ENCODE data around the gene PDE4B.

PDE4B gene

DNA sequence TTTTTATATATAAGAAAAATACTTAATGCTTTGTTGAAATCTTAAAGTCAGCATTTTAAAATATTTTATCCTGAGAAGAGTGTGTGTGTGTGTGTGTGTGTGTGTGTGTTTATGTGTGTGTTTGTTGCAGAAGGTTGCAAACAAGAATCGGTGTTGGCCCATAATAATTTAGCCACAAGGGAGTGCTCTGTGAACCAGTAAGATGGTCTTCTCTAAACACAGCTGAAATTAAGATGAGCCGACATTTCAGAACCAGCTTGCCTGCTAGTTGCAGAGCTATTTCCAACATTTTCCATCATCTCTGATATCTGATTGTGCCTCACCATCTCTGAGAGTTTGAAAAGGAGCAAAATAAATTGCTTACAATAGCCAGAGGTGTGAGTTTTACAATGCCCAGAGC, 582.4 kb downstream of the PDE4B start:
- no peak for DNase-seq (ENCODE audit: low read depth in 2 of 3, low spot score in 1 of 3)

DNA sequence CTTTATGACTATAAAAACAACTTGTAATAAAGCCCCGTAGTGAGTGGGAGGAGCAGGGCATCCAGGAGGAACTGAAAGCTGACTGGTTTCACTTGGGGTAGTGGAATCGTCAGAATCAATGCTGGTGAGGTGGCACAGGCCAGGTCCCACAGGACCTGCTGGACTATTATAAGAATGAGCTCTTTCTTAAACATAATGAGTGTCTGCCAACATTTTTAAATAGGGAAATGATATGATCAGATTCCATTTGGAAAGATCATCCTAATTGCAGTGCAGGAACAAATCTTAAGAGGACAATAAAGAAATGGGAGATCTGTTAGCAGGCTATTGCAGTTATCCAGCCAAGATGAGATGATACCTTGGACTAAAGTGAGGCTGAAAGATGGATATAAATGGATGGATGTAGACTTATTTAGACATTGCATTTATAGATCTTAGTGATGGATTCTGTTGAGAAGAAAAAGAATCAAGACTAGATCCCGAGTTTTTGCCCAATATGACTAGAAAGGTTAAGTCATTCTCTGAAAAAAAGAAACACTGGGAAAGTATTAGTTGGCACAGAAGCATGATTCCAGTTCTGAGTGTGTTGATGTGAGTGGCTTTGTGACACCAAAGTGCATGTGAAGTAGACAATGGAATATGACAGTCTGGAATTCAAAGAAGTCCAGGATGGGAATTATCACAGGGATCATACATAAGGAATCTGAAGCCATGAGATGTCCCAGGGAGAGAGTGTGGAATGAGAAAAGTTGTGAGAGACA, 587.9 kb downstream of the PDE4B start:
- peak in 1 of 3 donors; percentile 37 for DNase-seq (ENCODE audit: low read depth in 2 of 3, low spot score in 1 of 3)

DNA sequence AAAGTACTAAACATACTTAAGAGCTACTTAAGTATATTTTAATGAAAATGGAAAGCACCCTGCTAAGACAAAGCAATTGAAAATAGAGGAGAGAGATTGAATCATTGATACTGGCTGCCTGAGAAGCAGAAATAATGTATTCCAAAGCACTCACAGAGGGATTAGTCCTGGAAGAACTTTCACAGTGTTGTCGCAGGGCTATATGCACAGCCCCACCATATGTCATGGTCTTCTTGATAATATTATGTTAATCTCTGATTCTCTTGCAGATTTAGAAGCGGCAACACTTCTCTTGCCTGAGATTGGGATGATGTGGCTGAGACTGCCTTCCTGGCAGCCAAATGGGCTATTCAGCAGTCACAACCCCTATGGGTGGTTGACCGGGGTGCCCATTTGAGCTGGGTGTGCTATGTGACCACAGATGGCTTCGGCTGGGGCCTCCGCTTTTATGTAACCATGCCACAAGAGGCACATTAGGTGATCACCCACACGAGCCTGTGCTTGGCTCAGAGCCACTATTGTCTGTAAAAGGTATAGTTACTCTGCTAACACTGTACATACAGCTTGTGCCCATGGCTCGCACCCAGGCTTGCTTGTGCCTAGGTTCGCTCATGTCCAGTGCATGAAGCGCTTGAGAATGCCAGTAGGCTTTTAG, 589.1 kb downstream of the PDE4B start:
- DNase-seq (ENCODE audit: low read depth in 2 of 3, low spot score in 1 of 3) = no peak

DNA sequence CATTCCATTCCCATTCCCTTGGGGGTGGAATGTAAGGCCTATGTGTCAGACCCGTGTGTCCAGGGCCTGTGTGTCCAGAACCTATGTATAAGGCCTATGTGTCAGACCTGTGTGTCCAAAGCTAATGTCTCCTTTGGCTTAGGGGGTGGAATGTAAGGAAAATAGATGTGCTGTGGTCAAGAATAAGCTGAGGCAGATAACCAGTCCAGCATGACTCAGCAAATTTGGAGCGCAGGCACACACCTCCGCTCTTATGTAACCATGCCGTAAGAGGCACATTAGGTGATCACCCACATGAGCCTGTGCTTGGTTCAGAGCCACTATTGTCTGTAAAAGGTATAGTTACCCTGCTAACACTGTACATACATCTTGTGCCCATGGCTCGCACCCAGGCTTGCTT, 590.5 kb downstream of the PDE4B start:
- no peak for DNase-seq (ENCODE audit: low read depth in 2 of 3, low spot score in 1 of 3)

DNA sequence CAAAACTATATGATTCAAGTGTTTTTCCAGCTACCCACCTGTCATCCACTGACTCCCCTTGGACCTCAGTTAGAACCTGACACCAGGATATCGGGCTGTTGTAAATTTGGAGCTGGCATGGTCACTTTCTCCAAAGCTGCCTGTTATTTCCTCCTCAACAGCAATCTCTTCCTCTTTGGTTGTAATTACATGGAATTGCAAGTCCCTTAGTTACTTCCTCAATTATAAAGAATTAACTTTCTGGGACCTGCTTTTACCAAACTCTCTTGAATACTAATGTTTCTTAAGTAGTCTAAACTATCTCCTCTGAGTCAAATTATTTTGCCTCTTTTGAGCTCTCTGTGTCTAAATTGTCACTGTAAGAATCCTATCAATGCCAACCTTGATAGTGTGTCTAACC, 590.9 kb downstream of the PDE4B start:
- DNase-seq (ENCODE audit: low read depth in 2 of 3, low spot score in 1 of 3) = no peak

DNA sequence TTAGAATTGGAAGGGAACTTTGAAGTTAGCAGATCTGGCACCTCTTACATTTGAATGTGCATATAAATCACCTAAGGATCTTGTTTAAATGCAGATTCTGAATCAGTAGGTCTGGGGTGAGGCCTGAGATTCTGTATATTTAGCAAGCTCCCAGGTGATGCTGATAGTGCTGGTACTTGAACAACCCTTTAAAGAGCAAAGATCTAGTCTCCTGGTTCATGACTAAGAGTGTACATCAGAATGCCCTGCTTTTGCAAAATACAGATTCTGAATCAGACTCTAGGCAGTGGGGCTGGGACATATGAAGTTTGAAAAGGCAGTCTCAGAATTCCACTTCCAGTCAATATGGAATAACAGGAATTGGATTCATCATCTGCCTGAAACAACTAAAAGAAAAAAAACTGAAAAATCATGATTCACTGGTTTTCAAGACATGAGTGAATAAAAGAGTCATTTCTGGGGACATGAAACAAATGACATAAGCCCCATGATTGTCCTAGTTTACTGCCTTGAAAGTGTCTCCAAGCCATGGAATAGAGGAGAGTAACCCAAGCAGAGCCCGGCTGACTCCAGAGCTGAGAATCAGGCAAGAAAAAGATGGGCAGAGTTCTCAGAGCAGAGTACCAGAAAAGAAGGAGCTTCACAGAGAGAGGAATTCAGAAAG, 591.7 kb downstream of the PDE4B start:
- DNase-seq (ENCODE audit: low read depth in 2 of 3, low spot score in 1 of 3) = no peak

DNA sequence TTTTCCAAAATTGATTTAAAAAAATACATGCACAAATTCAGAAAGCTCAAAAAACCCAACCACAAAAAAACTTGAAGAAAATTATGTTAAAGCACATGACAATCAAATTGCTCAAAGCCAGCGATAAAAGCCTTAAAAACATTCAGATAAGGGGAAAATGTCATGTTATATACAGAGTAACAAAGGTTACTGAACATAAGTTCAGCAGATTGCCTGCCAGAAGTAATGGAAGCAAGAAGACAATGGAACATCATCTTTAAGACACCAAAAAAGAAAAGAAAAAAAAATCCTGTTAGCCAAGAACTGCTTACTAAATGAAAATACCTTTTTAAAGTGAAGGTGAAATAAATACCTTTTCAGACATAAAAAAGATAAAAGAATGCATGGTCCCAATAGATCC, 594.0 kb downstream of the PDE4B start:
- DNase-seq (ENCODE audit: low read depth in 2 of 3, low spot score in 1 of 3) = no peak

DNA sequence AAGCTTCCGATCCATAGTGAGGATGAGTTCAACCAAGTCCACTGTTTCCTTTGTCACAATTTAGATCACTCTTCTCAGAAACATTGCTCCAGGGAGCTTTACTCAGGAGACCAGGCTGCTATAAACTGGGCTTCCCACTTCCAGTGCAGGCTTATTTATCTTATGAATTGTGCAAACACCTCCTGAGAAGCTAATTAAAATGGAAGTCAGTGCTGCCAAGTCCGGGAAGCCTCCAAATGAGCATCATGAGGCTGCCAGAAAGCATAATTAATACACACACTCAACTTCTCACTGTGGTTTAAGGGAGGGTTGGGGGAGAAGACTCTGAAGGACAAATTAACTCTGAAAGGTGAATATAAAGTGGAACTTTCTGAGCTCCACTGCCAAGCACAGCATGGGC, 596.2 kb downstream of the PDE4B start:
- DNase-seq (ENCODE audit: low read depth in 2 of 3, low spot score in 1 of 3) = no peak

DNA sequence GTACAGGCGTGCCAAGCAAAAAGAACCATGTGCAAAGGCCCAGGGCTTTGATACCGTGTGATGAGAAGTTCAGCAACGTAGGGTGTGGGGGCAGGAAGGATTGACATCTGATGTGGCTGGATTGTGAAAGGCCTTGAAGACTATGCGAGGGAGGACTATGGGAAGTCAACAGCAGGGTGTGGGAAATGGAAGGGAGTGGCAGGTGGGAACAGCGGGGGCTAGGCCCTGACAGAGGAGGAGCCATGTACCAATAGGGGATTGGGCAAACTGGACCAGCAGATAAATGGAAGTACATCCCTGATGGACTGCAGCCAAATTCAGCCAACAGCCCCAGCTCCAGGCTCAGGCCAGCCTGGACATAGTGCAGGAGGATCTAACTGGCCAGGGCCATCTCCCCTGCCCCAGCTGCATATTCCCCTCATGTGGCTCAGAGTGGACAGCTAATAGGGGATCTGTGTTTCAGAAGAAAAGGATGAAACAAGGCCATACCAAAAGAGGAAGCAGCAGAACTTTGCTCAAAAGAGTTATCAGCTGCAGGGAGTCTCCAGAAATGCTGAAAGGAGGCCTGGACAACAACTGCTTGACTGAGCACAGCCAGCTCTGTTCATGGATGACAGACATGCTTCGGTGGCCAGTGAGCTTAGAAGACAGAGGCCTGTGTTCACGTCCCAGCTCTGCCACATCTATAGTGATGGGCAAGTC, 601.0 kb downstream of the PDE4B start:
- no peak for DNase-seq (ENCODE audit: low read depth in 2 of 3, low spot score in 1 of 3)

DNA sequence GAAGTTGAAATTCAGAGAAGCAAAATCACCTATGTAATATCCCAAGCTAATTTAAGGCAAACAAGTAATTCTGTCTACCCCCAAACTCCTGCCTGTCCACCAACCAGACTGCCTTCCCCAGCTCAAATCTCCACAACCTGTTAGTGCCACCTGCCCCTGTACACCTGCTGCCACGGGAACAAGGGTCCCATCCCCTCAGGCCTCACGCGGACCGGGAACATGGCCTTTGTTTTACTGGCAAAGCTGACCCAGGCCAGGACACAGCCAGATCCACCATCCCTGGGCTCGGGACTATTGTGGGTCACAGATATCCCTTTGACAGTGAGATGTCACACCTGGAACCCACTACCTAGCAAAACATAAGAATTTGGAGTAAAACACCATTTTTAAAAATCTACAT, 601.9 kb downstream of the PDE4B start:
- DNase-seq (ENCODE audit: low read depth in 2 of 3, low spot score in 1 of 3) = no peak

DNA sequence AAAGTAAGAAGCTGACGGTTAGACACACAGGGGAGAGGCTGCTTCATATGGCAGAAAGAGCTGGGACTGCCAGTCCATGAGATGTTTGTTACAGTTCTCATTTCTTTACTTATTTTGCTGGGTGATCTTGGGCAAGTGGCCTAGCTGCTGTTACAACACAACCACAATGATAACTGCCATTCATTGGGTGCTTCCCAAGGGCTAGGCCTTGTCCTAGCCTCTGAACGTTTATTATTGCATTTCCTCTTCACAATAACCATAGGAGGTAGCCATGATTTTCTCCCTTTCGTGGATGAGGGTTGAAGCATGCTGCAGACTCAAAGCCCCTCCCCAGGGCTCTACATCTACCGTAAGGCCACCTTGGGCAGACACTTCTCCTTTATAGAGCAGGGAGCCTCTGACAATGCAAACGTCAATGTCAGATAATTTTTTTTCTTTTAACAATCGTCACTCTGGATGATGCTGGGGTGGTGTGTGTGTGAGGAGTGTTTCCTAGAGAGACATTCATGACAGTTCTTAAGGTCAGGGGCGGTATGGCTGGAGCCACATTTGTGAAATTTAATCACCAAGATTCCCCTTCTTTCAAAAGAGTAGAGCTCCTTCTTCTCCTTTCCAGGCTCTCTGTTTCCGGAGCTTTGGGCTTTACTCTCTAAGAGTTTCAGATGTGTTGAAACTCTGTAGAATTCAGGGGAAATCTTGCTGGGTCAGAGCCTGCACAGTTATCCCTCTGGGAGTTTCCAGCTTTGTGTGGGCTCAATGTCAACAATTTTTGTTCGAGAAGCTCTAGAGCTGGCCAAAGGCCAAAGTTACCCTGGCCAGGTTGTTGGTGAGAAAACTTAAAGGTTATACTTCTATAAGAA, 602.7 kb downstream of the PDE4B start:
- DNase-seq (ENCODE audit: low read depth in 2 of 3, low spot score in 1 of 3) = no peak

DNA sequence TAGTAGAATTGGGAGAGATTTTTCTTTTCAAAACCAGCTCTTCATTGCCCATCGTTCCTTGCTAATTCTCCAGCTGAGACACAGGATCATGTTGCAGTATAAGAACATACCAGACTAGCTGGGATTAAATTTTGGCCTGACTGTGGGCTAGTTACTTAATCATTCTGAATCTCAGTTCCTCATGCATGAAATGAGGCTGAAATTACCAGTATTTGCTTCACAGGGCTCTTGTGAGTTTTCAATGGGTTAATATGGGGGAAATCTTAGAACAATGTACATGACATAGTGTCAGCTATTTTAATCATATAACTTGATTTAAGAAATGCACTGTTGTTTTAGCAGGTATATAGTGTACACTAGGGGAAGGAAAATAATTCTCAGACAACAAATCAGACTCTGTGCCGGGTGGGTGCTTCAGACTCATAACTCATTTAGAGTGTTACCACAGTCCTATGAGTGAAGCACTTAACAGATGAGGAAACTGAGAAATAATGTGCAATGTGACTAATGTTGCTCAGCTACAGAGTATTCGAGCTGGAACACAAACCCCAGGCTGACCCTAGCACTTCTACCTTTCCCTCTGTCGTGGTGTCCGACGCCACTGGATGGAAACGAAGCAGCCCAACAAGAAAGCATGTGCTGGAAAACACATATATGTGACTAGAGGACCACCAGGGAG, 603.7 kb downstream of the PDE4B start:
- DNase-seq (ENCODE audit: low read depth in 2 of 3, low spot score in 1 of 3) = no peak

DNA sequence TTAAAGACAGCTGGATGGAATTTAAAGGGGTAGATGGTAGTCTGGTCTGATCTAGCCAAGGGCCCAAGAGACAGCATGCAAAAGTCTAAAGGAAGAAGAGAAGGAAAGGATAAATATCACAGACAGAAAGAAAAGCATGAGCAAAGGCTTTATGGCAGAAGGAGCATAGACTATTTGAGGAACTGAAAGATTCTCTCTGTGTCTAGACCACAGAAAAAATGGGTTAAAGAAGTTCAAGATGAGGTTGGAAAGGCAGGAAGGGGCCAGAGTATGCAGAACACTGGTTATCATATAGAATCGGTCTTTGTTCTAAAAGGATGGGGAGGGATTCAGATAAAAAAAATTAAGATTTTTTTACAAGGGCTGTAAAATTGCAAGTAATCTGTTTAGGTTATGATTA, 604.5 kb downstream of the PDE4B start:
- DNase-seq (ENCODE audit: low read depth in 2 of 3, low spot score in 1 of 3) = no peak

DNA sequence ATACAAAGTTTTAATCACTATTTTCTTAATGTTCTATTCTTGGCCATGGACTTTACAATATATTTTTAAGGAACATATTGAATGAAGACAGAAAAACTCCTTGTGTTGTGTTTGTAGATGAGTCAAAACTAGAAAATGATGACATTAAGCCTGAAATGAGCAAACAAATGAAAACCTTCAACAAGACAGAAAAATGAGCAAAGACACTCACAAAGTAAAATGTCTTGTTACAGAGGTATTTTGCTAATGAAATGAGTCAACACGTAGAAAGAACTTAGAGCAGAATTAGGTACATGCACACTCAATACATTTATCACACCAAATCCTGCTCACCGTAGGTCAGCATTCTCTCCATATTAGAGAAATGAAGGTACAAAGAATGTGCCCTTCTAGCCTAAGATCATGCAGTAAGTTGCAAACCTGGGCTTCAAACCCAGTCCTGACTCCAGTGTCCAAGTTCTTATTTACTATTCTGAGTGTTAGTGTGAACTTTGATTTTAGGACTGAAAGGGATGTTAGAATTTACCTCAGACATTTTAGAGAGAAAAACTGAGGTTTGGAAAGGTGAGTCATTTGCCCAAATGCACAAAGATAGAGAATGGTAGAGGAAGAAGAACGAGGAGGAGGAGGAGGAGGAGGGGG, 607.3 kb downstream of the PDE4B start:
- DNase-seq (ENCODE audit: low read depth in 2 of 3, low spot score in 1 of 3) = no peak

DNA sequence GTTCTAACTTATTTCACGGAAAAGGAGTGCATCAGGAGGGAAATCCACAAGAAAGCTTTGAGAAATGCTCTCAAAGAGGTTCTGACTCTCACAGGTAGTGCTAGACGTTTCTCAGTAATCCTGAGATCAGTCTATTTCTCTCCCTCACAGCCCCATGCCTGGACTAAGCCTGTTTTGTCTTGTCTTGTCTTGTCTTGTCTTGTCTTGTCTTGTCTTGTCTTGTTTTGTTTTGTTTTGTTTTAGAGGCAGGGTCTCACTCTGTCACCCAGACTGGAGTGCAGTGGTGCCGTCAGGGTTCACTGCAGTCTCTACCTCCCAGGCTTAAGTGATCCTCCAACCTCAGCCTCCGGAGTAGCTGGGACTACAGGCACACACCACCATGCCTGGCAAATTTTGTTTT, 608.0 kb downstream of the PDE4B start:
- DNase-seq (ENCODE audit: low read depth in 2 of 3, low spot score in 1 of 3) = no peak

DNA sequence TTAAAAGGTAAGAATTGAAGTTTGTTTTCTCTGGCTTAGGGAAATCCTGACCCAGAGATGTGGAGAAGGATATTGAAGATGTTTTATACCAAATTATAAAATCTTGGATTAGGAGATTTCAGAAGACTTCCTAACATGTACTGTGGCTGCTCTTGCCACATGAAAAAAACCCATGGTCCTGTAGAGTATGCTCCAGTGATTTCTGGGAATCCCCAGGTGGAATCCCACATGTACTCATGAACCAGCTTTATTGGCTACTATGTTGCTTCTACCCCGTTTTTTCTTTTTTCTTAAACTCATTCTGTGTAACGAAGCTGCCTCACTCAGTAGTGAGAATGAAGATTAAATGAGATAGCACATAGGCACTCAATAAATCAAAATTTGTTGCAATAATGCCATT, 608.5 kb downstream of the PDE4B start:
- no peak for DNase-seq (ENCODE audit: low read depth in 2 of 3, low spot score in 1 of 3)

DNA sequence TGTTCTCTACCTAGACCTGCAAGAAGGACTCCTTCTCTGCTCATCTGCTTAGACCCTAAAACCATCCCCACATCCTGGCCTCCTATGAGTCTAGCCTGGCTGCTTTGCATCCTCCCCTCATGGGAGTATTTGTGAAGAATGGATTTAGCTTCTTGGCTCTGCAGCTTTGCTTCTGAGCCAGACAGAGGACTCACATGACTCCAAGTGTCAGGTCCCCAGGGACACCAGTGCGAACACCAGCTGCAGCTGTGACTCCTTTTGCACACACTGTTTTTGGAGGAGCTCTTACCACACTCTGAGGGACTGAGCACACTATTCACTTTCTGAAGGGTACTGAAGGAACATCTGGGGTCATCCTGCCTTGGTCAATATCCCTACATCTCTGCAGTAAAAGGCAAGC, 609.5 kb downstream of the PDE4B start:
- DNase-seq (ENCODE audit: low read depth in 2 of 3, low spot score in 1 of 3) = no peak

DNA sequence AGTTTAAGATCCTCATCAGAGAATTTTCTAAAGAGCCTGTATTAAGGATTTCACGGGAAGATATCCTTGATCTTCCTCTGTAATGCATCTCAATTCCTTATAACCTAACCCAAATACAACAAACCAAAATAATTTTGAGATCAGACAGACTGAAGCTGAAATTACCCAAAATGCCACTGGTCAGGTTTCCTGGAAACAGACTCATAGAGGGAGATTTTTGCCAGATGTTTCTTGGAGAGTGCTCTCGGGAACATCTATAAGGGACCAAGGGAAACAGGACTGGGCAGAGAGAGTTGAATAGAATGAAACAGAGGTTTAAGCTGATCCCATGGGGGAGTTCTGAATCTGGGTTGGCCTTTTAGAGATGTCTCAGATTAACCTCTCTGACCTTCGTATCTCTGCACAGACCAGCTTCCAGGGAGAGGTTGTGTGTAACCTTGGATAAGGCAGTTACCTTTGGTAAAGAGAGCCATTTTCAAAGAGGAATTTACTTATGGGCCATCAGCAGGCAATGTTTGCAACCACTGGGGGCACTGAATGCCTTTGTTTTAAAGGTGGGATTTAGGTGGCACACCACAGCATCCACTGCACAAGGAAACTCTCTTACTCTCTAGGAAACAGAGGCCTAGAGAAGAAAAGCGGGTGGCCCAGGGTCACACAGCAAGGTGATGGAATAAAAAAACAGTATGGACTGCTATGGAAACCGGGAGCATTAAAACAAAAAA, 610.5 kb downstream of the PDE4B start:
- DNase-seq (ENCODE audit: low read depth in 2 of 3, low spot score in 1 of 3) = no peak

DNA sequence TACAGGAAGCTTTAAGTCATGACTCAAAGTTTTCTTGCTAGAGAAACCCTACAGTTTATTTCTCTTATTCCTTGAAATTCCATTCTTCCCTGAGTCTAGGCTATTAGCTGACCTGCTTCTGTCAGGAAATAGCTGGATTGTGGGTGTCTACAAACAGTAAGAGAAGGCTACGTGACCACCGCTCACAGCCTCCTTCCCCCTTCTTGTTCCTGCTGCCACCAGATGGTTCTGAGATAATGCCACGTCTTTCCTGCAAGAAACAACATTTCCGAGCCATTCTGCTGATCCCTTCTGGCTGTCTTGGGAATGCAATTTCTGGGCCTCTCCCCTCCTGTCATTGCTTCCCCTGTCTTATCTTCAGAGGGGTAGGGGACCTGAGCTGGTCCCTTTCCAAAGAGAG, 612.4 kb downstream of the PDE4B start:
- no peak for DNase-seq (ENCODE audit: low read depth in 2 of 3, low spot score in 1 of 3)

All from stimulated activated CD4-positive, alpha-beta T cell treated with anti-CD3 and anti-CD28 coated beads, Interleukin-12 subunit alpha, Interleukin-12 subunit beta, amount 100 ng/mL, for 48 hours (primary cell).